ENCODE results near the gene CUBN. TPM values are rescaled to one million over a fixed set of nuclear protein-coding genes. Genes with fewer than 3 reads are reported as not detected.

CUBN gene
- total and polyA plus RNA-seq, 9 of the 15 experiments (the other 6 are each of a cell fraction or from before 2014, with no cell fraction given), result 0.04 to 0.33 (median 0.09) TPM

GRCh38 chr10:17094844-17095243 is 34.8 kb downstream of the CUBN start:
- intact Hi-C loops (cut with micrococcal nuclease) (no loop called here), in situ Hi-C loops (cut with MboI) (no loop called here)
- POLR2A ChIA-PET, result no interaction called here
- Histone ChIP-seq H3K9me1 (ENCODE audit: control insufficient read depth, insufficient read depth, low read length) (no peaks in the 10 kb centered on the region), H3K27ac (ENCODE audit: extremely low read depth, low read depth, low read length) (no peak overlapping the region), H3K4me3 (no peak overlapping the region), H3K9me3 (replicated peaks; ENCODE audit: control insufficient read depth, insufficient read depth, low read depth, low read length) (no peaks in the 10 kb centered on the region), H3K9ac (ENCODE audit: insufficient read depth in 1 of 2, low read depth in 2 of 2, low read length in 2 of 2) (no peak overlapping the region), H3K4me1 (replicated peaks in 1 of 2; ENCODE audit: control insufficient read depth in 2 of 2, insufficient read depth in 2 of 2, low read length in 2 of 2) (no peaks in the 10 kb centered on the region; a peak in 2 of 5 replicates), H3K36me3 (ENCODE audit: control insufficient read depth, insufficient read depth, low read length) (no peaks in the 10 kb centered on the region), H3K79me2 (ENCODE audit: control insufficient read depth, insufficient read depth, low read length) (no peaks in the 10 kb centered on the region), H2AFZ (ENCODE audit: low read depth, low read length) (no peak overlapping the region), H3K27me3 (ENCODE audit: control insufficient read depth in 2 of 2, insufficient read depth in 2 of 2, low read length in 2 of 2) (no peaks in the 10 kb centered on the region), H3K4me2 (ENCODE audit: insufficient read depth, low read length) (no peak overlapping the region), H4K20me1 (replicated peaks; ENCODE audit: control insufficient read depth, insufficient read depth, low read length) (no peaks in the 10 kb centered on the region)
- BruUV-seq (replicated peaks), result no TSS peak
- ATAC-seq (no peak), FAIRE-seq (no peak), DNase-seq (ENCODE audit: extremely low read depth in 1 of 4, low spot score in 3 of 4) (no peak)
- no peak for TF ChIP-seq MAFG (tag; conservative IDR thresholded peaks at IDR 0.05)
- peak; percentile 38; the same call in 1 of the 2 replicates for TF ChIP-seq SMARCA5 (IDR thresholded peaks at IDR 0.05)
- TF ChIP-seq XRCC3 (IDR thresholded peaks at IDR 0.05), result no peak
- TF ChIP-seq CHAMP1 (IDR thresholded peaks at IDR 0.05), result peak; percentile 53; the same call in 1 of the 2 replicates
- no peak for TF ChIP-seq RNF219 (CRISPR knock-in tag; IDR thresholded peaks at IDR 0.05)
- peak; percentile 69; the same call in 1 of the 2 replicates for TF ChIP-seq TRIM28 (IDR thresholded peaks at IDR 0.05)
- peak; percentile 96 for TF ChIP-seq RBM25 (IDR thresholded peaks at IDR 0.05; ENCODE audit: low read depth, low read length, severe bottlenecking)
- CTCF ChIA-PET (ENCODE audit: low intra/inter-chr PET ratio), result no interaction called here

All from K562 (cell line).